ENCODE results near the gene OLFML2B.

Gene OLFML2B

GRCh38 chr1:162003061-162003829 is 20.4 kb downstream of the OLFML2B start:
- peaks cover 2% of the 10 kb centered on the region; the same call in 1 of the 2 replicates for H3K27me3 ChIP-seq (ENCODE audit: control insufficient read depth, low read length)
- H3K27ac ChIP-seq (ENCODE audit: low read depth, low read length): no peak overlapping the region
- no peaks in the 10 kb centered on the region for H3K79me2 ChIP-seq (ENCODE audit: control insufficient read depth, low read length)
- no peaks in the 10 kb centered on the region for H4K20me1 ChIP-seq (ENCODE audit: control insufficient read depth, insufficient read depth, low read depth, low read length)
- H3K36me3 ChIP-seq (ENCODE audit: control insufficient read depth, low read length): no peaks in the 10 kb centered on the region
- no peaks in the 10 kb centered on the region for H3F3A ChIP-seq (ENCODE audit: control insufficient read depth, insufficient read depth)
- H3K9me2 ChIP-seq (replicated peaks; ENCODE audit: control insufficient read depth, low read length): no peaks in the 10 kb centered on the region
- no peaks in the 10 kb centered on the region for H3K4me1 ChIP-seq (ENCODE audit: control insufficient read depth, low read length)
- TF ChIP-seq, protein P1, sequence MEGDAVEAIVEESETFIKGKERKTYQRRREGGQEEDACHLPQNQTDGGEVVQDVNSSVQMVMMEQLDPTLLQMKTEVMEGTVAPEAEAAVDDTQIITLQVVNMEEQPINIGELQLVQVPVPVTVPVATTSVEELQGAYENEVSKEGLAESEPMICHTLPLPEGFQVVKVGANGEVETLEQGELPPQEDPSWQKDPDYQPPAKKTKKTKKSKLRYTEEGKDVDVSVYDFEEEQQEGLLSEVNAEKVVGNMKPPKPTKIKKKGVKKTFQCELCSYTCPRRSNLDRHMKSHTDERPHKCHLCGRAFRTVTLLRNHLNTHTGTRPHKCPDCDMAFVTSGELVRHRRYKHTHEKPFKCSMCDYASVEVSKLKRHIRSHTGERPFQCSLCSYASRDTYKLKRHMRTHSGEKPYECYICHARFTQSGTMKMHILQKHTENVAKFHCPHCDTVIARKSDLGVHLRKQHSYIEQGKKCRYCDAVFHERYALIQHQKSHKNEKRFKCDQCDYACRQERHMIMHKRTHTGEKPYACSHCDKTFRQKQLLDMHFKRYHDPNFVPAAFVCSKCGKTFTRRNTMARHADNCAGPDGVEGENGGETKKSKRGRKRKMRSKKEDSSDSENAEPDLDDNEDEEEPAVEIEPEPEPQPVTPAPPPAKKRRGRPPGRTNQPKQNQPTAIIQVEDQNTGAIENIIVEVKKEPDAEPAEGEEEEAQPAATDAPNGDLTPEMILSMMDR (IDR thresholded peaks at IDR 0.05; ENCODE audit: low read depth, low read length, poor library complexity, severe bottlenecking): no peak
- no peak for TF ChIP-seq EZH2phosphoT487 (IDR thresholded peaks at IDR 0.05; ENCODE audit: borderline replicate concordance, low read length)
- no peak overlapping the region for H3K4me3 ChIP-seq (ENCODE audit: low read length)
- H3K9me3 ChIP-seq (ENCODE audit: control insufficient read depth, insufficient read depth, low read length): no peaks in the 10 kb centered on the region
- no peak overlapping the region for H3K4me2 ChIP-seq (ENCODE audit: low read length)

- TF ChIP-seq, protein P1 (IDR thresholded peaks at IDR 0.05; ENCODE audit: low read depth, low read length, poor library complexity, severe bottlenecking): no peak
- TF ChIP-seq EZH2phosphoT487 (IDR thresholded peaks at IDR 0.05; ENCODE audit: borderline replicate concordance, low read length): no peak
- H4K20me1 ChIP-seq (ENCODE audit: control insufficient read depth, insufficient read depth, low read depth, low read length): no peaks in the 10 kb centered on the region
- no peak overlapping the region for H3K27ac ChIP-seq (ENCODE audit: low read depth, low read length)
- H3K4me2 ChIP-seq (ENCODE audit: low read length): no peak overlapping the region
- no peaks in the 10 kb centered on the region for H3K36me3 ChIP-seq (ENCODE audit: control insufficient read depth, low read length)
- no peaks in the 10 kb centered on the region for H3K4me1 ChIP-seq (ENCODE audit: control insufficient read depth, low read length)
- H3K9me2 ChIP-seq (replicated peaks; ENCODE audit: control insufficient read depth, low read length): no peaks in the 10 kb centered on the region
- no peaks in the 10 kb centered on the region for H3K9me3 ChIP-seq (ENCODE audit: control insufficient read depth, insufficient read depth, low read length)
- H3F3A ChIP-seq (ENCODE audit: control insufficient read depth, insufficient read depth): no peaks in the 10 kb centered on the region
- H3K79me2 ChIP-seq (ENCODE audit: control insufficient read depth, low read length): no peaks in the 10 kb centered on the region
- H3K4me3 ChIP-seq (ENCODE audit: low read length): no peak overlapping the region
- H3K27me3 ChIP-seq (ENCODE audit: control insufficient read depth, low read length): peaks cover 2% of the 10 kb centered on the region; the same call in 1 of the 2 replicates
Measured at GRCh38 chr1:162000053-162000420, 23.6 kb downstream of the OLFML2B start.

- H3K27ac ChIP-seq (ENCODE audit: low read depth, low read length): no peak overlapping the region
- H3K27me3 ChIP-seq (ENCODE audit: control insufficient read depth, low read length): peaks cover 2% of the 10 kb centered on the region; the same call in 1 of the 2 replicates
- no peaks in the 10 kb centered on the region for H3K9me2 ChIP-seq (replicated peaks; ENCODE audit: control insufficient read depth, low read length)
- no peaks in the 10 kb centered on the region for H3F3A ChIP-seq (ENCODE audit: control insufficient read depth, insufficient read depth)
- no peak overlapping the region for H3K4me3 ChIP-seq (ENCODE audit: low read length)
- no peaks in the 10 kb centered on the region for H3K4me1 ChIP-seq (ENCODE audit: control insufficient read depth, low read length)
- TF ChIP-seq EZH2phosphoT487 (IDR thresholded peaks at IDR 0.05; ENCODE audit: borderline replicate concordance, low read length): no peak
- TF ChIP-seq, protein P1 (IDR thresholded peaks at IDR 0.05; ENCODE audit: low read depth, low read length, poor library complexity, severe bottlenecking): no peak
- no peaks in the 10 kb centered on the region for H4K20me1 ChIP-seq (ENCODE audit: control insufficient read depth, insufficient read depth, low read depth, low read length)
- H3K36me3 ChIP-seq (ENCODE audit: control insufficient read depth, low read length): no peaks in the 10 kb centered on the region
- no peaks in the 10 kb centered on the region for H3K79me2 ChIP-seq (ENCODE audit: control insufficient read depth, low read length)
- H3K9me3 ChIP-seq (ENCODE audit: control insufficient read depth, insufficient read depth, low read length): no peaks in the 10 kb centered on the region
- H3K4me2 ChIP-seq (ENCODE audit: low read length): no peak overlapping the region
Measured at GRCh38 chr1:161999301-162000052, 24.2 kb downstream of the OLFML2B start.
